Transverse colon (tissue), 4 donors: Measurements from ENCODE around the gene PARL. TPM values are rescaled to one million over a fixed set of nuclear protein-coding genes. Genes with fewer than 3 reads are reported as not detected.

Experiments
- DNase-seq: peaks from one replicate; pipeline ENCODE4 v3.0.0-alpha.2; 2019
- H3K27ac ChIP-seq, 4 donors: fragments of 200-600 bp; sonication (generic); 2 replicates each; pipeline ENCODE4 v1.5.1; 2016 to 2018; ENCODE audit warnings: inconsistent platforms in 4 of 4
- H3K27me3 ChIP-seq: fragments of 200-600 bp; sonication (generic); 2 replicates; pipeline ENCODE4 v1.5.1; 2017; ENCODE audit warnings: inconsistent platforms
- H3K36me3 ChIP-seq, 4 donors: fragments of 200-600 bp; sonication (generic); 2 replicates each; pipeline ENCODE4 v1.5.1; 2017 to 2019; ENCODE audit warnings: inconsistent platforms in 4 of 4
- H3K4me1 ChIP-seq, 4 donors: fragments of 200-600 bp; sonication (generic); 2 replicates each; pipeline ENCODE4 v1.5.1; 2017 to 2020; ENCODE audit warnings: inconsistent platforms in 4 of 4
- H3K4me3 ChIP-seq, 4 donors: fragments of 200-600 bp; sonication (generic); 1 replicate in 1 of 4; 2 replicates in 3 of 4; pipeline versions ENCODE4 v1.5.1 to v1.6.1; 2017 to 2019; ENCODE audit warnings: inconsistent platforms in 4 of 4
- H3K9me3 ChIP-seq, 2 donors: fragments of 200-600 bp; sonication (generic); 2 replicates each; pipeline ENCODE4 v1.5.1; 2017 to 2019; ENCODE audit warnings: inconsistent platforms in 2 of 2
- CTCF ChIP-seq, 5 experiments: fragments of 200-600 bp in 3 of 5; fragments of 450-650 bp in 2 of 5; sonication (generic) in 3 of 5; IDR thresholded peaks; 1 replicate in 2 of 5; 2 replicates in 3 of 5; pipeline ENCODE4 v1.5.1; 2016 to 2017; ENCODE audit warnings: antibody characterized with exemption in 5 of 5, inconsistent platforms in 3 of 5, mild to moderate bottlenecking in 2 of 5, moderate library complexity in 1 of 5
- EP300 ChIP-seq: sonication (generic); formaldehyde crosslinking; IDR thresholded peaks from one replicate; pipeline ENCODE4 v1.6.1; 2017; ENCODE audit warnings: antibody characterized with exemption, low read depth
- POLR2A ChIP-seq: fragments of 450-650 bp; IDR thresholded peaks from one replicate; pipeline ENCODE4 v1.6.1; 2016; ENCODE audit warnings: antibody characterized with exemption, mild to moderate bottlenecking, moderate library complexity
- POLR2AphosphoS5 ChIP-seq, 3 donors: sonication (generic); formaldehyde crosslinking; IDR thresholded peaks; one replicate each; pipeline ENCODE4 v1.6.1; 2016; ENCODE audit warnings: antibody characterized with exemption in 3 of 3
- WGBS, 2 donors: methylation state at CpG; one replicate each; pipeline ENCODE4 v1.1.5; 2018; ENCODE audit warnings: low coverage in 1 of 2; 5-methylcytosine and 5-hydroxymethylcytosine counted together
- in situ Hi-C, 4 donors: fragments of 200-750 bp; cut with MboI; loops; one replicate each; pipeline versions ENCODE4 v1.15.0 to v1.15.1; 2017; ENCODE audit warnings: low sequenced_read_pairs in 3 of 4, low pct_ligation_motif_present in 1 of 4, low pct_unique_long_range_greater_than_20kb in 1 of 4
- intact Hi-C: fragments of 100-400 bp; cut with DNase I; formaldehyde crosslinking; loops from one replicate; pipeline ENCODE4 v1.15.1; 2023; ENCODE audit warnings: low total_unique reads
- total RNA-seq, 4 donors: library from RNA; depleted of rRNA; stranded (reverse); fragments of >200 nt; gene quantifications; one replicate each; pipeline ENCODE4 v1.1.0, GENCODE V29; 2016

PARL gene
- total RNA-seq, 4 donors from 2014 or later = 27.3 to 61.3 (median 48.8) TPM

GRCh38 chr3:183913580-183913920, 28.9 kb upstream of the PARL start:
- no peaks in the 10 kb centered on the region for H3K36me3 ChIP-seq
- intact Hi-C loops = no loop called here
- H3K9me3 ChIP-seq = no peaks in the 10 kb centered on the region
- in situ Hi-C loops = no loop called here
- TF ChIP-seq CTCF (IDR thresholded peaks at IDR 0.05) (no peak), POLR2A (no peak), POLR2AphosphoS5 (IDR thresholded peaks at IDR 0.05) (no peak), EP300 (no peak)
- no peak overlapping the region for H3K27ac ChIP-seq
- WGBS, 2 donors = 87% methylated on average over 9 of the region's 9 CpGs; no CpG with 5 or more reads in 1 of the 2 donors
- H3K4me1 ChIP-seq = no peaks in the 10 kb centered on the region
- H3K27me3 ChIP-seq = no peaks in the 10 kb centered on the region
- no peak overlapping the region for H3K4me3 ChIP-seq
- no peak for DNase-seq

GRCh38 chr3:183912895-183913579, 28.4 kb upstream of the PARL start:
- no peak for TF ChIP-seq EP300
- no peak for TF ChIP-seq CTCF (IDR thresholded peaks at IDR 0.05)
- TF ChIP-seq POLR2AphosphoS5 (IDR thresholded peaks at IDR 0.05) = no peak
- TF ChIP-seq POLR2A = no peak
- H3K36me3 ChIP-seq = no peaks in the 10 kb centered on the region
- no peak overlapping the region for H3K27ac ChIP-seq
- no peaks in the 10 kb centered on the region for H3K4me1 ChIP-seq
- no peaks in the 10 kb centered on the region for H3K9me3 ChIP-seq
- WGBS, 2 donors = 79 to 87% methylated on average over 3 to 10 of the region's 10 CpGs
- H3K4me3 ChIP-seq = no peak overlapping the region
- no peaks in the 10 kb centered on the region for H3K27me3 ChIP-seq
- in situ Hi-C loops (no loop called here), intact Hi-C loops (no loop called here)
- DNase-seq = peak; percentile 20

- Histone ChIP-seq H3K27me3 (no peaks in the 10 kb centered on the region), H3K9me3 (no peaks in the 10 kb centered on the region), H3K27ac (no peak overlapping the region), H3K36me3 (no peaks in the 10 kb centered on the region), H3K4me1 (no peaks in the 10 kb centered on the region), H3K4me3 (no peak overlapping the region)
- WGBS, 2 donors = 91 to 100% methylated on average over 1 to 8 of the region's 8 CpGs
- DNase-seq = no peak
- intact Hi-C loops (no loop called here), in situ Hi-C loops (no loop called here)
- TF ChIP-seq EP300 (no peak), POLR2AphosphoS5 (IDR thresholded peaks at IDR 0.05) (no peak), POLR2A (no peak), CTCF (IDR thresholded peaks at IDR 0.05) (no peak)
Observed at GRCh38 chr3:183911763-183912506, 27.3 kb upstream of the PARL start.

- no peak for DNase-seq
- H3K27ac ChIP-seq = no peak overlapping the region
- WGBS, 2 donors = 81 to 100% methylated on average over 1 to 6 of the region's 6 CpGs
- TF ChIP-seq EP300 = no peak
- in situ Hi-C loops (no loop called here), intact Hi-C loops (no loop called here)
- H3K27me3 ChIP-seq = no peaks in the 10 kb centered on the region
- H3K4me1 ChIP-seq = no peaks in the 10 kb centered on the region
- no peaks in the 10 kb centered on the region for H3K9me3 ChIP-seq
- H3K36me3 ChIP-seq = no peaks in the 10 kb centered on the region
- H3K4me3 ChIP-seq = no peak overlapping the region
Observed at GRCh38 chr3:183911087-183911486, 26.4 kb upstream of the PARL start.
